ENCODE data around the gene MAP3K20.

DNA sequence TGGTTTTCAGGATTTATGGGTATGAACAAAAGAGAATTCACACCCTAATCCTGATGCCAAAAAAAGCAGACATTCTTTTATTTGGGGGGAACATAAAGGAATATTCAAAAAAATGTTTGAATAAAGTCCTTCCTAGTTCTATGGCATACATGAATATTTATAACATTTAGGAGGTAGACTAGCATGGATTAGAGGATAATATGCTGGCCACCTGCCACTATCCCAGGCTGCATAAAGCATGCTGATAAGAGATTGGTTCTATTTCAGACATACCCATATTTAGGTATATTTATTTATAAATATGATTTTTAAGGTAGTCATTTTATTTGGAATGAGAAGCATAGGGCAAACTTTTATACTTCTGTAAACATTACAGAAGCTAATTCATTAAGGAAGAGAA is 34.9 kb upstream of the MAP3K20 start:
- TF ChIP-seq CTCF (IDR thresholded peaks at IDR 0.05; ENCODE audit: control extremely low read depth in 1 of 3, insufficient read depth in 1 of 3, low read depth in 1 of 3, low read length in 3 of 3) = no peak
- TF ChIP-seq ZNF274 (IDR thresholded peaks at IDR 0.05; ENCODE audit: borderline replicate concordance, extremely low read depth, low read length) = no peak
- TF ChIP-seq BRCA1 (IDR thresholded peaks at IDR 0.05; ENCODE audit: low read depth, low read length) = no peak
- no peak for TF ChIP-seq ATF2 (IDR thresholded peaks at IDR 0.05; ENCODE audit: low read length)
- TF ChIP-seq CHD2 (IDR thresholded peaks at IDR 0.05; ENCODE audit: low read length) = no peak
- no peak for TF ChIP-seq TCF12 (IDR thresholded peaks at IDR 0.05; ENCODE audit: low read depth, low read length)

Data from H1 (cell line).